Immature natural killer cell (primary cell): ENCODE data around the gene PSG2. TPM values are rescaled to one million over a fixed set of nuclear protein-coding genes. Genes with fewer than 3 reads are reported as not detected.
"Not testable (repeated sequence)": the region's sequence is repeated elsewhere in the genome, so short reads cannot be mapped to it uniquely, and the experiment has no call there.

Source experiments
- DNase-seq, 3 donors: peaks; one replicate each; pipeline ENCODE4 v3.0.0; 2022; ENCODE audit warnings: mixed read lengths in 1 of 3
- H3K27ac Mint-ChIP-seq, 6 donors: one replicate each; pipeline ENCODE4 v1.8.0; 2020; ENCODE audit warnings: mixed read lengths in 6 of 6, mild to moderate bottlenecking in 5 of 6, inconsistent platforms in 4 of 6, moderate library complexity in 3 of 6
- H3K27me3 Mint-ChIP-seq, 3 donors: one replicate each; pipeline ENCODE4 v1.8.0; 2020 to 2021; ENCODE audit warnings: low read depth in 3 of 3, mild to moderate bottlenecking in 3 of 3, mixed read lengths in 3 of 3, moderate library complexity in 3 of 3, inconsistent platforms in 1 of 3
- H3K36me3 Mint-ChIP-seq, 3 donors: one replicate each; pipeline ENCODE4 v1.8.0; 2020; ENCODE audit warnings: mixed read lengths in 3 of 3, inconsistent platforms in 2 of 3, mild to moderate bottlenecking in 2 of 3
- H3K4me1 Mint-ChIP-seq, 2 donors: one replicate each; pipeline ENCODE4 v1.8.0; 2020; ENCODE audit warnings: inconsistent platforms in 2 of 2, mild to moderate bottlenecking in 2 of 2, mixed read lengths in 2 of 2, moderate library complexity in 1 of 2
- H3K4me3 Mint-ChIP-seq, 5 donors: one replicate each; pipeline ENCODE4 v1.8.0; 2020; ENCODE audit warnings: mild to moderate bottlenecking in 5 of 5, mixed read lengths in 5 of 5, inconsistent platforms in 3 of 5, moderate library complexity in 3 of 5
- H3K9me3 Mint-ChIP-seq, 6 donors: one replicate each; pipeline ENCODE4 v1.8.0; 2020; ENCODE audit warnings: mild to moderate bottlenecking in 6 of 6, mixed read lengths in 6 of 6, inconsistent platforms in 4 of 6, moderate library complexity in 3 of 6
- polyA plus RNA-seq, 3 donors: library from polyadenylated mRNA; unstranded; fragments of 300-500 nt; fragmentation: Illumina TruSeq; gene quantifications; one replicate each; pipeline ENCODE4 v1.2.3, GENCODE V29; 2021

Gene PSG2
- polyA plus RNA-seq, 3 donors from 2014 or later, result not detected

GRCh38 chr19:43047966-43048365 lies 34.5 kb downstream of the PSG2 start:
- H3K4me3 Mint-ChIP-seq, H3K4me1 Mint-ChIP-seq, DNase-seq, H3K27ac Mint-ChIP-seq, H3K9me3 Mint-ChIP-seq, H3K36me3 Mint-ChIP-seq: not testable (repeated sequence)
- peaks cover 4 to 12% (median 4%) of the 10 kb centered on the region in 3 donors for H3K27me3 Mint-ChIP-seq

GRCh38 chr19:43046578-43046977 lies 35.9 kb downstream of the PSG2 start:
- not testable (repeated sequence) for DNase-seq, H3K27ac Mint-ChIP-seq, H3K36me3 Mint-ChIP-seq, H3K4me3 Mint-ChIP-seq, H3K9me3 Mint-ChIP-seq, H3K4me1 Mint-ChIP-seq, H3K27me3 Mint-ChIP-seq

DNA sequence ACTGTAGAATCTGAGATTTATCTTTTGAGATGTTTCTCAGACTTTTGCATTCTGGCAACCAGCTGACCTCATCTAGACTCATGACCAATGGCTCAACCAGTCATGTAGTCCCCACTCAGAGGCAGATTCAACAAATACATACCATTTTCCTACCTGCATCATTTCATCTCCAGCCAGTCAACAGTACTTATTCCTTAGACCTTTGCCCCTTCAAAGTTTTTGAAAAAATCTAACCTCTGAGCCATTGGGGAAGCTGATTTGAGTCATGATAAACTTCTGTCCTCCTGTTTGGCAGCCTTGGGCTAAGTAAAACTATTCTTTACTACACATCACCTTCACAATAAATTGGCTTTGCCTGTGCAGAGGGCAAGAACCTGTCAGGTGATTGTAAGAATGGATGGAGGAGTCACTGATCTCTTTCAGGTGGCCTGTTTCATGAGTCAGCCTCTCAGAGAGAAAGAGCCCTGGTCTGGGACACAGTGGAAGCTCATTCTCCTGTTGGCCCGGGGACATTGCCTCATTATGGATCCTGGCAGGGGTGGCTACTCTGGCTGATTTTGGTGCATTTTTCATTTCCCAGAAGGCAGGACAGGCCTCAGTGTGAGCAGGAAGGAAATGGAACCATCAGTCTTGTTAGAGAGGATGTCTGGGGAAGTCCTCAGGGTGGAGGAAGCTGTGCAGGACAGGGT lies 38.9 kb downstream of the PSG2 start:
- DNase-seq, H3K4me3 Mint-ChIP-seq, H3K27ac Mint-ChIP-seq, H3K4me1 Mint-ChIP-seq, H3K9me3 Mint-ChIP-seq, H3K36me3 Mint-ChIP-seq, H3K27me3 Mint-ChIP-seq: not testable (repeated sequence)

GRCh38 chr19:43031645-43032044 lies 50.9 kb downstream of the PSG2 start:
- H3K27ac Mint-ChIP-seq, DNase-seq, H3K9me3 Mint-ChIP-seq, H3K4me3 Mint-ChIP-seq, H3K4me1 Mint-ChIP-seq, H3K36me3 Mint-ChIP-seq: not testable (repeated sequence)
- H3K27me3 Mint-ChIP-seq, result peaks cover 3 to 11% (median 5%) of the 10 kb centered on the region in 3 donors

DNA sequence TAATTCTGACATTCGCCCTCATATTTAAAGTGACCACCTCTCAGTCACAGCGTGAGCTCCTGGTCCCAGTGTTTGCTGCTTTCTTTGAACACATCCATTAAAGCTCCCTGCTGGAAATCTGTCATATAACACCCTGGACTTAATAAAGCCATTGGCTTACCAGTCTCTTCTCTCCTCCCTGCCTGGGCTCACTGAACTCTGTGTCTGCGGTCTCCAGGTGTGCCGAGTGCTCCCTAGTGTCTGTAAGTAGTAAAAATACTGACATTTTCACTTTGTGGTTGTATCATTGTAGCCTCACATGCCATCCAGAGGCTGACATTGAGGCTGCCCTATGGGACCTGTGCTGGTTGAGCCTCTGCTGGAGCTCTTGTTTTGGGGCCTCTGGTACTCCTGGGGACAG lies 53.6 kb downstream of the PSG2 start:
- Mint-ChIP-seq H3K9me3 (no peaks in the 10 kb centered on the region), H3K4me3 (no peak overlapping the region), H3K27ac (no peak overlapping the region), H3K4me1 (no peaks in the 10 kb centered on the region), H3K27me3 (peaks cover 3 to 7% (median 3%) of the 10 kb centered on the region in 3 donors), H3K36me3 (no peaks in the 10 kb centered on the region)
- no peak for DNase-seq

DNA sequence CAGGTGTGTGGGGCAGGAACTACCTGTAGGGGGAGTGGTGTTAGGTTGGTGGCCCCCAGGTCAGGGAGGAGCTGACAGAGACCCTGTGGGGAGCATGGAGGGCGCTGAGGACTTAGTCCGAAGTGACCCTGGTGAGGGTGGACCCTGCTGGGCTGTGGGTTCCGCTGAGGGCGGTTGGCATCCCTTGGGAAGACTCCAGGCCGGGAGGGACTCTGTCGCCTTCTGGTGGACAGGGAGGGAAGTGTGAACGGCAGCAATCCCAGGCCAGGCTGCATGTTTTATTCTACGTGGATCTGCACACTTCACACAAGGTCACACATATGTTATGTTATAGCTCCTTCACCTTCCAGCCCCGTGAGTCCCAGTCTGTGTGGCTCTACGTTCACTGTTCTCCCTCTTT lies 54.5 kb downstream of the PSG2 start:
- not testable (repeated sequence) for H3K27ac Mint-ChIP-seq, DNase-seq, H3K4me1 Mint-ChIP-seq

DNA sequence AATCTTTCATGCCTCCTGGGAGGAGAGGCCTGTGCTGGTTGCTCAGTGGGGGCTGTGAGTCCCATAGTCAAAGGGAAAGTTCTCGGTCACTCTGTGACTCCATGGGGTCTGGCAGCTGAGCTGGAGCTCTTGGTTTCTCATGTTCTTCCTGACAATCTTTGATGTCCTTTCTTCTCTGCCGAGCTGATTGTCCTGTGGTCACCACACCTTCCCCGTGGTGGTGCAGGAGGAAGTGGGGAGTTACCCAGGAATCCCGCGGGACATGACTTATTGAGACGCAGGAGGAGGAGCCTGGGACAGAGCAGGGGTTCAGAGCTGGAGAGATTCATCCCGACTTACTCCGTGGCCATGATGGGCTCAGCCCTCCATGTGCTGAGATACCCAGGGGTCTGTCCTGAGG lies 55.4 kb downstream of the PSG2 start:
- DNase-seq, H3K9me3 Mint-ChIP-seq, H3K36me3 Mint-ChIP-seq, H3K27ac Mint-ChIP-seq, H3K27me3 Mint-ChIP-seq, H3K4me3 Mint-ChIP-seq, H3K4me1 Mint-ChIP-seq: not testable (repeated sequence)

More for the DNA sequence above, 54.5 kb downstream of the PSG2 start:
- H3K27me3 Mint-ChIP-seq, H3K4me3 Mint-ChIP-seq, H3K9me3 Mint-ChIP-seq, H3K36me3 Mint-ChIP-seq: not testable (repeated sequence)

DNA sequence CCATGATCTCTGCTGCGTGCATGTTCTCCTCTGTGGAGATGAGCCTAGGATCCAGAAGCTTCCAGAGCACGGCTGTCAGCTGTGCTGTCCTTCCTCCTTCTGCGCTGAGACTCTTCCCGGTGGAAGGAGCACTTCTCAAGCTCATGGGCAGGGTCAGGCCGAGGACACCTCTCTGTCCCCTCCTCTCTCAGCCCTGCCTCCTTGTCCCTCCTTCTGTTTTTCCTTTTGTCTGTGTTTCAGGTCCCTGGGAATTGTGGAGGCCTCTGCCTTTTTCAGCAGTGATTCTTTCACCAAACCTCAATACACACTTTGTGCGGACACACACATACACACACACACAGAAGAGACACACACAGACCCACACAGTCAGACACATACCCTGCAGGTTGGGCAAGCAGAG lies 56.1 kb downstream of the PSG2 start, which contains the start of gene PSG11:
PSG11 (minus strand) TSS at position 101 of the 400 bp plus-strand sequence; CDS start at position 4, 97 bp downstream.
- H3K36me3 Mint-ChIP-seq, H3K4me1 Mint-ChIP-seq, DNase-seq, H3K4me3 Mint-ChIP-seq, H3K9me3 Mint-ChIP-seq, H3K27me3 Mint-ChIP-seq: not testable (repeated sequence)
- H3K27ac Mint-ChIP-seq, result peak within 1 kb of the TSS in 1 of 6 donors; percentile 70

DNA sequence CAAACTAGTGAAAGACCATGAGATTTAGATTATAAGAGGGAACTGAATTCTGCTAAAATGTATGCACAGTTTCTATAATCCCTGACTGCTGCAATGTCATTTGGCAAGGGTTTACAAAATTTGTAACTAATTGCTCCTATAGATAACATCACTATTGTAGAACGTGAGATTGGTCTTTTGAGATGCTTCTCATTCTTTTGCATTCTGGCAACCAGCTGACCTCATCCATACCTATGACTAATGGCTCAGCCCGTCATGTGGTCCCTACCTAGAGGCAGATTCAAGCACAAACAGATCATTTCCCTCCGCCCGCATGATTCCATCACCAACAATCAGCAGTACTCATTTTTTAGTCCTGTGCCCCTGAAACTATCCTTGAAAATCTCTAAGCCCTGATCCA lies 60.4 kb downstream of the PSG2 start:
- not testable (repeated sequence) for H3K9me3 Mint-ChIP-seq, H3K4me3 Mint-ChIP-seq, H3K27ac Mint-ChIP-seq, H3K4me1 Mint-ChIP-seq, H3K36me3 Mint-ChIP-seq, DNase-seq, H3K27me3 Mint-ChIP-seq

DNA sequence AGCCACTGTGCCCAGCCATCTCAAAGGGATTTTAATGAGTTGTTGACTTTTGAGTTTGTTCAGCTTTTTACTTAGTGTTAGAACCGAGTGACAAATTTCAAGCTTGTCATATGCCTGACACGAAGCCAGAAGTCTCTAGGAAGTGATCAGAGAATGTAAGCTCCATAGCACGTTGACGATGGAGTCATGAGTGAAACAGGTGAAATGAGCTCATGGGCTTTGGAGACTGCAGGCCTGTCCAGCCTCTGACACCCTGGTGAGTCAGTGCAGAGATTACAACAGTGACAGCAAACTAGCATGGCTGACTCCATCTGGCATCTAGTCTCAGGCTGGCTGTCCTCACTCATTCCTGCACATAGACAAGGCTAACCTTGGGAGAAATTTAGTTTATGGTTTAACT lies 60.9 kb downstream of the PSG2 start:
- H3K4me1 Mint-ChIP-seq, result not testable (repeated sequence)

DNA sequence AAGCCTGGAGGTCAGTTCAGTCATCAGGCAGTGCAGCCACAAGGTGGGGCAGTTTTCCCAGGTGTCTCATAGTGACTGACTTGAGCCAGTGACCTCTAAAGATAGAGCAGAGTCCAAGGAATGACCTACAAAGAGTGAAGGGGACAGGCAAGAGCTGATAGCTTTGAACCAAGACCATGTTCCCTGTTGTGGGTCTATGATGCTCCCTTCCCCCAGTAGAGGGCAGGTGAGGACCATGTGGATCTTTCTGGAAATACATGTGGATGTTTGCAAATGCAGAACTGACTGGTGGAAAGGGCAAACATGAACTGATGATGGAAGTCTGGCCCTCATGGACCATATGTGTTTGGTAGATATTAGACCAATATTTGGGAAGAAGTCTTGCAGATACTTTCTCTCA lies 62.9 kb downstream of the PSG2 start:
- H3K4me3 Mint-ChIP-seq, H3K27me3 Mint-ChIP-seq, H3K9me3 Mint-ChIP-seq: not testable (repeated sequence)

More for the DNA sequence above, 60.9 kb downstream of the PSG2 start:
- H3K4me3 Mint-ChIP-seq, H3K36me3 Mint-ChIP-seq, H3K27me3 Mint-ChIP-seq, H3K9me3 Mint-ChIP-seq, H3K27ac Mint-ChIP-seq, DNase-seq: not testable (repeated sequence)

More for the DNA sequence above, 62.9 kb downstream of the PSG2 start:
- H3K4me1 Mint-ChIP-seq, DNase-seq, H3K36me3 Mint-ChIP-seq, H3K27ac Mint-ChIP-seq: not testable (repeated sequence)

Other genes with a start within 250 kb of the PSG2 start
- not detected for gene PSG1, start 203.0 kb downstream of the PSG2 start, polyA plus RNA-seq
- not detected for gene PSG6, start 164.8 kb downstream of the PSG2 start, polyA plus RNA-seq
- gene PSG7, start 145.5 kb downstream of the PSG2 start, polyA plus RNA-seq, result not detected
- not detected for gene PSG11, start 56.2 kb downstream of the PSG2 start, polyA plus RNA-seq
- gene PSG5, start 103.8 kb upstream of the PSG2 start, polyA plus RNA-seq, result not detected
- not detected for gene PSG4, start 122.9 kb upstream of the PSG2 start, polyA plus RNA-seq
- not detected for gene PSG9, start 186.8 kb upstream of the PSG2 start, polyA plus RNA-seq